Endothelial cell of umbilical vein (primary cell): ENCODE data around the gene ZRSR2. TPM values are rescaled to one million over a fixed set of nuclear protein-coding genes. Genes with fewer than 3 reads are reported as not detected.
A peak's percentile ranks its signal among the peaks of the same experiment; 100 is the strongest.

Experiments used
- BruUV-seq: library from RNA; stranded (reverse); fragments of 400-500 nt; replicated peaks from 2 replicates; lab custom pipeline; 2021; lab: Mats Ljungman, UMichigan
- CTCF ChIA-PET: fragments of 300-600, 350-600 bp; sonication (Branson Sonifier 250); formaldehyde crosslinking; loops from one replicate; lab custom pipeline; 2021; ENCODE audit warnings: antibody characterized with exemption, inconsistent platforms; lab: Charles Lee
- POLR2A ChIA-PET: fragments of 300-600, 350-600 bp; sonication (Branson Sonifier 250); formaldehyde crosslinking; loops from one replicate; lab custom pipeline; 2021; ENCODE audit warnings: antibody characterized with exemption, inconsistent platforms; lab: Charles Lee
- DNase-seq: peaks from one replicate; pipeline ENCODE4 v3.0.0-alpha.2; 2011; ENCODE audit warnings: low read depth, low spot score
- FAIRE-seq: peaks from 2 replicates; lab custom pipeline; 2011; peaks lifted over from hg19 to GRCh38; lab: Jason Lieb, UNC
- H2AFZ ChIP-seq: 2 replicates; pipeline ENCODE4 v1.6.0; 2012; ENCODE audit warnings: low read depth, low read length, control low read depth, inconsistent platforms
- H3K27ac ChIP-seq: 2 replicates; pipeline ENCODE4 v1.5.1; 2011; ENCODE audit warnings: low read depth, mild to moderate bottlenecking, control low read depth, low read length, moderate library complexity; ENCODE audit not compliant: insufficient read depth
- H3K27me3 ChIP-seq, 2 experiments: 2 replicates each; pipeline versions ENCODE4 v1.6.0 to v1.6.1; 2011; ENCODE audit warnings: low read length in 2 of 2, mixed read lengths in 1 of 2; ENCODE audit not compliant: control insufficient read depth in 2 of 2, insufficient read depth in 2 of 2
- H3K36me3 ChIP-seq, 2 experiments: 2 replicates in 1 of 2; 3 replicates in 1 of 2; pipeline ENCODE4 v1.5.1; 2011; ENCODE audit warnings: low read length in 2 of 2, mild to moderate bottlenecking in 1 of 2, moderate library complexity in 1 of 2; ENCODE audit not compliant: control insufficient read depth in 2 of 2, insufficient read depth in 2 of 2; ENCODE audit errors: extremely low read depth in 1 of 2
- H3K4me1 ChIP-seq: 3 replicates; pipeline ENCODE4 v1.5.1; 2011; ENCODE audit warnings: mild to moderate bottlenecking, low read length; ENCODE audit not compliant: control insufficient read depth, insufficient read depth; ENCODE audit errors: extremely low read depth
- H3K4me2 ChIP-seq: 2 replicates; pipeline ENCODE4 v1.6.1; 2011; ENCODE audit warnings: low read length, control low read depth, mixed read lengths; ENCODE audit not compliant: insufficient read depth
- H3K4me3 ChIP-seq, 3 experiments: fragments of 200-600 bp in 1 of 3; sonication (generic), shearing (Covaris generic) in 1 of 3; replicated peaks in 1 of 3; 2 replicates each; pipeline ENCODE4 v1.5.1; 2011 to 2016; ENCODE audit warnings: control low read depth in 3 of 3, low read length in 3 of 3, mild to moderate bottlenecking in 2 of 3, inconsistent platforms in 1 of 3, low read depth in 1 of 3, moderate library complexity in 1 of 3; ENCODE audit not compliant: insufficient read depth in 1 of 3
- H3K79me2 ChIP-seq: 2 replicates; pipeline ENCODE4 v1.6.0; 2012; ENCODE audit warnings: low read length, inconsistent platforms; ENCODE audit not compliant: control insufficient read depth, insufficient read depth
- H3K9ac ChIP-seq: replicated peaks from 2 replicates; pipeline ENCODE3; 2011; ENCODE audit warnings: low read length, control low read depth; ENCODE audit not compliant: insufficient read depth; ENCODE audit errors: extremely low read depth
- H3K9me1 ChIP-seq: replicated peaks from 3 replicates; pipeline ENCODE4 v1.6.0; 2011; ENCODE audit warnings: mild to moderate bottlenecking, low read length; ENCODE audit not compliant: control insufficient read depth, insufficient read depth; ENCODE audit errors: extremely low read depth
- H3K9me3 ChIP-seq: replicated peaks from 2 replicates; pipeline ENCODE4 v1.5.1; 2012; ENCODE audit warnings: low read length, inconsistent platforms; ENCODE audit not compliant: control insufficient read depth, insufficient read depth
- H4K20me1 ChIP-seq: replicated peaks from 2 replicates; pipeline ENCODE3; 2011; ENCODE audit warnings: mild to moderate bottlenecking, low read length; ENCODE audit not compliant: control insufficient read depth, insufficient read depth; ENCODE audit errors: extremely low read depth
- CTCF ChIP-seq, 2 donors: IDR thresholded peaks; 1 replicate in 1 of 2; 2 replicates in 1 of 2; pipeline ENCODE4 v1.5.1; 2011; ENCODE audit warnings: low read length in 2 of 2, mild to moderate bottlenecking in 2 of 2, moderate library complexity in 2 of 2, control low read depth in 1 of 2, inconsistent platforms in 1 of 2, low read depth in 1 of 2; ENCODE audit not compliant: insufficient read depth in 1 of 2; ENCODE audit errors: extremely low read depth in 1 of 2
- EZH2 ChIP-seq: IDR thresholded peaks from 2 replicates; pipeline ENCODE4 v1.6.1; 2012; ENCODE audit warnings: borderline replicate concordance, low read depth, mild to moderate bottlenecking, moderate library complexity, low read length, inconsistent platforms; ENCODE audit not compliant: severe bottlenecking
- FOS ChIP-seq: IDR thresholded peaks from 2 replicates; pipeline ENCODE4 v1.6.1; 2011; ENCODE audit warnings: mild to moderate bottlenecking, low read length, moderate library complexity, borderline replicate concordance; ENCODE audit not compliant: insufficient read depth
- GATA2 ChIP-seq: IDR thresholded peaks from 2 replicates; pipeline ENCODE4 v1.7.0; 2011; ENCODE audit warnings: low read depth, mild to moderate bottlenecking, moderate library complexity, mixed read lengths, low read length; ENCODE audit not compliant: insufficient read length, insufficient read depth
- JUN ChIP-seq: IDR thresholded peaks from 2 replicates; pipeline ENCODE4 v1.6.1; 2011; ENCODE audit warnings: borderline replicate concordance, low read depth; ENCODE audit not compliant: insufficient read length, insufficient read depth
- MAX ChIP-seq: IDR thresholded peaks from 2 replicates; pipeline ENCODE4 v1.6.1; 2011; ENCODE audit not compliant: insufficient read depth, insufficient read length
- MYC ChIP-seq: IDR thresholded peaks from one replicate; pipeline ENCODE4 v1.6.1; 2011; ENCODE audit warnings: mild to moderate bottlenecking, low read depth, low read length
- POLR2A ChIP-seq: IDR thresholded peaks from 2 replicates; pipeline ENCODE4 v1.6.1; 2012; ENCODE audit warnings: low read depth, mild to moderate bottlenecking, control low read depth, low read length
- POLR2AphosphoS5 ChIP-seq: IDR thresholded peaks from 2 replicates; pipeline ENCODE4 v1.6.1; 2012; ENCODE audit warnings: low read depth, mild to moderate bottlenecking, control low read depth, low read length, moderate library complexity; ENCODE audit not compliant: insufficient read depth
- dilution Hi-C: fragments of 300-500 bp; cut with MboI; formaldehyde crosslinking; loops from one replicate; pipeline ENCODE4 v1.15.0; 2019; ENCODE audit warnings: low sequenced_read_pairs; ENCODE audit not compliant: extremely low pct_ligation_motif_present
- intact Hi-C: fragments of 100-400 bp; cut with micrococcal nuclease; formaldehyde crosslinking; loops from one replicate; pipeline ENCODE4 v1.10.0; 2022
- polyA plus RNA-seq, 4 experiments: library from polyadenylated mRNA; depleted of rRNA in 3 of 4; stranded (reverse) in 3 of 4; unstranded in 1 of 4; fragments of >200 nt; gene quantifications; 2 replicates each; pipeline versions ENCODE4 v1.2.1 to v1.2.3, GENCODE V29; 2011 to 2012; ENCODE audit warnings: missing spikeins in 1 of 4
- total RNA-seq: library from RNA; stranded (reverse); gene quantifications from 2 replicates; pipeline ENCODE4 v1.2.3, GENCODE V29; 2021

The ZRSR2 gene
- total and polyA plus RNA-seq, 2 donors (not counting 3 experiments of a cell fraction or from before 2014, with no cell fraction given), result 3.3 to 8.1 TPM

GRCh38 chrX:15751155-15751819, 39.0 kb upstream of the ZRSR2 start:
- dilution Hi-C loops, result no loop called here
- H3K9me3 ChIP-seq, result no peaks in the 10 kb centered on the region
- H3K9me1 ChIP-seq, result no peaks in the 10 kb centered on the region
- FAIRE-seq, result peak; percentile 80
- no TSS peak for BruUV-seq
- peaks cover 7% of the 10 kb centered on the region for H3K4me1 ChIP-seq
- POLR2A ChIA-PET, result no interaction called here
- no peaks in the 10 kb centered on the region for H3K27me3 ChIP-seq
- H3K9ac ChIP-seq, result no peak overlapping the region
- no peak overlapping the region for H3K4me3 ChIP-seq
- no peak overlapping the region for H3K27ac ChIP-seq
- H4K20me1 ChIP-seq, result no peaks in the 10 kb centered on the region
- intact Hi-C loops, result no loop called here
- no peak overlapping the region for H3K4me2 ChIP-seq
- H3K79me2 ChIP-seq, result no peaks in the 10 kb centered on the region
- no peak overlapping the region for H2AFZ ChIP-seq
- CTCF ChIA-PET, result interaction anchor here (1.0 to 1.1 kb wide), 2 partner anchors 8 to 389 kb away, joined by 3 read pairs; no protein-coding TSS in a partner anchor
- peak; percentile 34 for DNase-seq
- H3K36me3 ChIP-seq, result no peaks in the 10 kb centered on the region
- TF ChIP-seq GATA2, result no peak
- no peak for TF ChIP-seq EZH2
- no peak for TF ChIP-seq JUN
- no peak for TF ChIP-seq MAX
- TF ChIP-seq CTCF (IDR thresholded peaks at IDR 0.05; ENCODE audit: extremely low read depth in 1 of 2, insufficient read depth in 1 of 2, low read depth in 1 of 2, low read length in 2 of 2), result no peak
- no peak for TF ChIP-seq MYC
- no peak for TF ChIP-seq POLR2AphosphoS5
- no peak for TF ChIP-seq FOS
- TF ChIP-seq POLR2A, result no peak
